Measurements from ENCODE around the gene CBFA2T2.

Gene CBFA2T2

GRCh38 chr20:33669873-33670640, 180.2 kb downstream of the CBFA2T2 start:
- no peak for DNase-seq

GRCh38 chr20:33670715-33671499, 181.0 kb downstream of the CBFA2T2 start:
- DNase-seq = no peak

GRCh38 chr20:33671573-33672288, 181.8 kb downstream of the CBFA2T2 start:
- DNase-seq = no peak

GRCh38 chr20:33672426-33673113, 182.7 kb downstream of the CBFA2T2 start:
- DNase-seq = no peak

GRCh38 chr20:33673114-33673409, 183.2 kb downstream of the CBFA2T2 start:
- no peak for DNase-seq

GRCh38 chr20:33673410-33674293, 183.8 kb downstream of the CBFA2T2 start:
- no peak for DNase-seq

GRCh38 chr20:33674294-33675135, 184.6 kb downstream of the CBFA2T2 start, which contains the start of gene NECAB3:
Gene NECAB3 (minus strand): TSS chr20:33674428. CDS start chr20:33674352, 76 bp downstream.
- DNase-seq = peak; percentile 68

- no peak for DNase-seq
Measured at GRCh38 chr20:33675136-33675959, 185.5 kb downstream of the CBFA2T2 start.

- no peak for DNase-seq
Measured at GRCh38 chr20:33676121-33676520, 186.2 kb downstream of the CBFA2T2 start.

GRCh38 chr20:33676652-33677645, 187.1 kb downstream of the CBFA2T2 start:
- DNase-seq = no peak

GRCh38 chr20:33677991-33678702, 188.3 kb downstream of the CBFA2T2 start:
- DNase-seq = no peak

GRCh38 chr20:33679758-33680485, 190.0 kb downstream of the CBFA2T2 start:
- DNase-seq = no peak

- no peak for DNase-seq
Measured at GRCh38 chr20:33680686-33681085, 190.8 kb downstream of the CBFA2T2 start.

GRCh38 chr20:33681288-33681687, 191.4 kb downstream of the CBFA2T2 start:
- no peak for DNase-seq

GRCh38 chr20:33681728-33682353, 191.9 kb downstream of the CBFA2T2 start:
- no peak for DNase-seq

- no peak for DNase-seq
Measured at GRCh38 chr20:33684533-33685327, 194.8 kb downstream of the CBFA2T2 start.
